GM12878 (cell line): Measurements from ENCODE around the gene FAR2. TPM values are rescaled to one million over a fixed set of nuclear protein-coding genes. Genes with fewer than 3 reads are reported as not detected.

Source experiments
- ATAC-seq: fragments of 200-7000 bp; cut with Tn5 transposase; 3 replicates; pipeline ENCODE4 v1.9.1; 2020; ENCODE audit warnings: mild to moderate bottlenecking, moderate library complexity
- BruUV-seq: library from RNA; stranded (reverse); fragments of 400-500 nt; replicated peaks from 2 replicates; lab custom pipeline; 2021; lab: Mats Ljungman, UMichigan
- CTCF ChIA-PET: fragments of 300-600 bp; sonication (Branson Sonifier 250); formaldehyde crosslinking; extraction: SDS; loops from one replicate; lab custom pipeline; 2021; ENCODE audit warnings: inconsistent platforms; lab: Yijun Ruan, JAX
- POLR2A ChIA-PET: fragments of 350-600 bp; formaldehyde crosslinking; extraction: SDS; loops from one replicate; lab custom pipeline; 2021; ENCODE audit warnings: inconsistent platforms; lab: Charles Lee
- RAD21 ChIA-PET: fragments of 300-600 bp; sonication (Branson Sonifier 250); formaldehyde crosslinking; loops from one replicate; lab custom pipeline; 2023; ENCODE audit warnings: antibody characterized with exemption; ENCODE audit not compliant: unreplicated experiment; lab: Charles Lee
- SMC1A ChIA-PET: fragments of 300-600 bp; sonication (Branson Sonifier 250); formaldehyde crosslinking; loops from one replicate; lab custom pipeline; 2023; ENCODE audit not compliant: unreplicated experiment, uncharacterized antibody; lab: Charles Lee
- DNase-seq: peaks from one replicate; pipeline ENCODE4 v3.0.0-alpha.2; 2011; ENCODE audit warnings: low read depth, low spot score
- FAIRE-seq: peaks from 3 replicates; lab custom pipeline; 2011; peaks lifted over from hg19 to GRCh38; lab: Jason Lieb, UNC
- H2AFZ ChIP-seq: 2 replicates; pipeline ENCODE4 v1.6.0; 2011; ENCODE audit warnings: low read depth, low read length, control low read depth; ENCODE audit not compliant: control insufficient read depth
- H3K27ac ChIP-seq: 2 replicates; pipeline ENCODE4 v1.5.1; 2011; ENCODE audit warnings: control low read depth; ENCODE audit not compliant: control insufficient read depth, insufficient read depth
- H3K27me3 ChIP-seq, 2 experiments: replicated peaks in 1 of 2; 2 replicates each; pipeline versions ENCODE4 v1.6.0 to v1.6.1; 2011; ENCODE audit warnings: low read length in 1 of 2; ENCODE audit not compliant: control insufficient read depth in 2 of 2, insufficient read depth in 2 of 2
- H3K36me3 ChIP-seq, 2 experiments: 2 replicates each; pipeline ENCODE4 v1.5.1; 2011; ENCODE audit warnings: low read length in 1 of 2; ENCODE audit not compliant: control insufficient read depth in 2 of 2, insufficient read depth in 2 of 2
- H3K4me1 ChIP-seq: 2 replicates; pipeline ENCODE4 v1.6.1; 2011; ENCODE audit warnings: mild to moderate bottlenecking, low read length, moderate library complexity, mixed read lengths; ENCODE audit not compliant: control insufficient read depth, insufficient read depth
- H3K4me2 ChIP-seq: 2 replicates; pipeline ENCODE4 v1.6.0; 2011; ENCODE audit warnings: control low read depth; ENCODE audit not compliant: control insufficient read depth, insufficient read depth
- H3K4me3 ChIP-seq: fragments of 200-600 bp; sonication (generic); 2 replicates; pipeline ENCODE4 v1.5.1; 2016
- H3K79me2 ChIP-seq: 2 replicates; pipeline ENCODE4 v1.6.0; 2011; ENCODE audit warnings: low read length; ENCODE audit not compliant: control insufficient read depth, insufficient read depth
- H3K9ac ChIP-seq: 2 replicates; pipeline ENCODE4 v1.8.0; 2011; ENCODE audit warnings: low read length, control low read depth, mixed read lengths; ENCODE audit not compliant: control insufficient read depth, insufficient read depth
- H3K9me3 ChIP-seq: replicated peaks from 3 replicates; pipeline ENCODE4 v1.5.1; 2011; ENCODE audit warnings: mild to moderate bottlenecking, low read length; ENCODE audit not compliant: control insufficient read depth, insufficient read depth
- H4K20me1 ChIP-seq: 2 replicates; pipeline ENCODE4 v1.6.0; 2011; ENCODE audit not compliant: control insufficient read depth, insufficient read depth
- BACH1 ChIP-seq: fragments of 450-650 bp; IDR thresholded peaks from 2 replicates; pipeline ENCODE4 v1.6.1; 2017; ENCODE audit warnings: mild to moderate bottlenecking, borderline replicate concordance
- ESRRA ChIP-seq: IDR thresholded peaks from 2 replicates; pipeline ENCODE4 v1.6.1; 2012; ENCODE audit warnings: mild to moderate bottlenecking, low read length, improper control_type of control experiment
- MEF2A ChIP-seq: IDR thresholded peaks from 2 replicates; pipeline ENCODE4 v1.6.1; 2011; ENCODE audit warnings: low read depth, mild to moderate bottlenecking, low read length, moderate library complexity; ENCODE audit not compliant: insufficient read depth
- MYB ChIP-seq: fragments of 150-350 bp; IDR thresholded peaks from 2 replicates; pipeline ENCODE4 v1.6.1; 2014; ENCODE audit warnings: mild to moderate bottlenecking, low read depth, low read length, borderline replicate concordance
- NKRF ChIP-seq: fragments of 450-650 bp; conservative IDR thresholded peaks from 2 replicates; pipeline ENCODE4 v1.6.1; 2017; ENCODE audit warnings: mild to moderate bottlenecking, moderate library complexity
- PAX5 ChIP-seq: IDR thresholded peaks from 2 replicates; pipeline ENCODE4 v1.6.1; 2011; ENCODE audit warnings: low read depth, low read length, borderline replicate concordance
- SMAD5 ChIP-seq: IDR thresholded peaks from 2 replicates; pipeline ENCODE4 v1.6.1; 2016; ENCODE audit warnings: antibody characterized with exemption, low read depth
- TARDBP ChIP-seq: IDR thresholded peaks from 2 replicates; pipeline ENCODE4 v1.6.1; 2016; ENCODE audit warnings: borderline replicate concordance
- TBL1XR1 ChIP-seq: IDR thresholded peaks from 2 replicates; pipeline ENCODE4 v1.6.1; 2012; ENCODE audit warnings: low read depth, low read length, improper control_type of control experiment
- ZNF207 ChIP-seq: fragments of 450-650 bp; IDR thresholded peaks from 2 replicates; pipeline ENCODE4 v1.6.1; 2014; ENCODE audit warnings: antibody characterized with exemption, mild to moderate bottlenecking, borderline replicate concordance
- WGBS: methylation state at CpG from one replicate; pipeline ENCODE4 v1.1.6; 2016; ENCODE audit warnings: low lambda C conversion rate; ENCODE audit not compliant: insufficient replicate concordance, insufficient coverage; ENCODE audit errors: missing lambda C conversion rate; 5-methylcytosine and 5-hydroxymethylcytosine counted together
- in situ Hi-C: fragments of 300-500 bp; cut with MboI; formaldehyde crosslinking; loops from 9 replicates; pipeline ENCODE4 v1.14.3; 2018; ENCODE audit warnings: mixed read lengths
- intact Hi-C: fragments of 100-400 bp; cut with micrococcal nuclease; formaldehyde crosslinking; loops from one replicate; pipeline ENCODE4 v1.14.2; 2022; ENCODE audit not compliant: unreplicated experiment
- polyA plus RNA-seq, 11 experiments: library from polyadenylated mRNA; depleted of rRNA in 4 of 11; unstranded in 6 of 11; stranded (reverse) in 5 of 11; fragments of >200 nt; fragmentation: Nextera tagmentation in 4 of 11; fragmentation: Illumina TruSeq in 1 of 11; extraction: Ambion mirVana in 4 of 11; extraction: Trizol in 1 of 11; gene quantifications; 1 replicate in 1 of 11; 2 replicates in 10 of 11; pipeline versions ENCODE4 v1.2.1 to v1.2.3, GENCODE V29; 2011 to 2016; ENCODE audit warnings: inconsistent platforms in 2 of 11, missing spikeins in 2 of 11, low read depth in 1 of 11
- total RNA-seq, 4 experiments: library from RNA; depleted of rRNA in 3 of 4; stranded (reverse); fragments of >200 nt in 3 of 4; fragmentation: Illumina TruSeq in 1 of 4; extraction: Trizol in 1 of 4; gene quantifications; 2 replicates each; pipeline versions ENCODE4 v1.2.1 to v1.2.3, GENCODE V29; 2013 to 2021

The FAR2 gene
- total and polyA plus RNA-seq, 10 of the 15 experiments (the other 5 are each of a cell fraction or from before 2014, with no cell fraction given): 0.50 to 1.1 (median 0.65) TPM

DNA sequence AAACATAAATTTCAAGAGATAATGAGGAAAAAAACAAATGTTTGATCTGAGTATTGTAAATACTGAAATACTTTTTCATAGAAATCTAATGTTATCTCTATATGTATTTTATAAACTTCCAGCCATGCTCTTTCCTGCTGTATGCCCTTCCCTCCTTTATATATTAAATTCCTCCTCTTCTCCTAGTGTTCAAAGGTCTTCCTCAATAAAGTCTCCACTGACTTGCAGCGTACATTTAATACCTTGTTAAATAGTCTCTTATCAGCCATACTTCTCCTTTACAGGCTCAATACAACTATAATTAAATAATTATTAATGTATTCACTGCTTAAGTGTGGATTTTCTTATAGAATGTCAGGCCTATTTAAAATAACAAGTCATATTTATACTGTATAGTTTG lies 205.9 kb downstream of the FAR2 start:
- ChIA-PET POLR2A (no interaction called here), CTCF (no interaction called here), RAD21 (no interaction called here), SMC1A (interaction anchor here (1.2 kb wide), 1 partner anchor 8 kb away, joined by 3 read pairs; no protein-coding TSS in a partner anchor)
- no peaks in the 10 kb centered on the region for H3K79me2 ChIP-seq
- peaks cover 0 to 6% of the 10 kb centered on the region in 2 experiments; a peak in 1 of 4 replicates for H3K36me3 ChIP-seq
- in situ Hi-C loops: no loop called here
- H3K27ac ChIP-seq: no peak overlapping the region
- no peaks in the 10 kb centered on the region for H3K4me1 ChIP-seq
- no peak overlapping the region for H2AFZ ChIP-seq
- no peaks in the 10 kb centered on the region for H4K20me1 ChIP-seq
- TF ChIP-seq SMAD5 (no peak), TBL1XR1 (no peak), PAX5 (no peak), ESRRA (no peak), TARDBP (no peak), ZNF207 (no peak), NKRF (no peak), BACH1 (no peak), MEF2A (no peak), MYB (no peak)
- no peak overlapping the region for H3K4me3 ChIP-seq
- no peaks in the 10 kb centered on the region for H3K27me3 ChIP-seq
- DNase-seq (no peak), FAIRE-seq (no peak), ATAC-seq (no peak)
- H3K9ac ChIP-seq: no peak overlapping the region
- H3K4me2 ChIP-seq: no peak overlapping the region
- intact Hi-C loops: no loop called here
- no peaks in the 10 kb centered on the region for H3K9me3 ChIP-seq
- WGBS: 100% methylated on average over 1 of the region's 1 CpG
- BruUV-seq: no TSS peak
